ENCODE measurements around the gene CCL15.

The CCL15 gene

DNA sequence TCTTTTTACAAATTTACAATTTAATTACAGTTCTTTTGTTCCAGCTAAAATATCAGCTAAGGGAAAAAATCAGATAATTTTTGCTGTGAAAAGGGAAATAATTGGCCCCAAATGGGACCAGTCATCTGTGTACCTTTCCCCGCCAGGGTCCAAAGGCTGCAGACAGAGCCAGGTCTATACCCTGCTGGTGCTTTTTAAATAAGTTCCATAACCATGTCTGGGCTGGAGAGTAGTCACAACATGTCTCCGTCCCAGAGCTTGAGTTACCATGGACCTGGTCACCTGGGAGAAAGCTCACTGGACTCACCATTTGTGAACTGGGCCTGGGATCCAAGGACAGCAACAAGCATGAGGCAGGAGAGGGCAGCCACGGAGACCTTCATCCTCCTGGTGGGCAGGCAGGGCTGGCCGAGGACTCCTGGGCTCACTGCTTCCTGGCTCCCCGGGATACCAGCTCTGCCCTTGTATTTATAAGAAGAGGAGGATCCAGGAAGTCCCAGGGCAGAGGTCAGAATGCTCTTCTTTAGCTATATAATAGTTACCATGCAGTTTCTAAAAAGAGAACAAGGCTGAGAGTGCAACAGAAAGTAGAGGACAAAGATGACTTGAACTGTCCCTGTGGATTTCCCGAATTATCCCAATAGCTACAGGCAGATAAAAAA, at the start of gene CCL15:
Gene CCL15, minus strand, starts transcription at position 444 of the 662 bp plus-strand sequence. Its CDS starts 61 bp downstream, at position 383.
- H3K4me3 ChIP-seq (ENCODE audit: low read depth, low read length), result no peak within 1 kb of the TSS
- no peak for DNase-seq (ENCODE audit: low read depth)
- TF ChIP-seq CTCF (IDR thresholded peaks at IDR 0.05; ENCODE audit: insufficient read depth, low read depth, low read length, missing control alignments), result no peak

- no peak for TF ChIP-seq CTCF (IDR thresholded peaks at IDR 0.05; ENCODE audit: insufficient read depth, low read depth, low read length, missing control alignments)
- H3K4me3 ChIP-seq (ENCODE audit: low read depth, low read length), result no peak overlapping the region
- DNase-seq (ENCODE audit: low read depth), result no peak
These were observed 48.3 kb upstream of the CCL15 start for GRCh38 chr17:36049643-36050042.

- no peak for TF ChIP-seq CTCF (IDR thresholded peaks at IDR 0.05; ENCODE audit: insufficient read depth, low read depth, low read length, missing control alignments)
These were observed 46.7 kb upstream of the CCL15 start for GRCh38 chr17:36048066-36048465.

DNA sequence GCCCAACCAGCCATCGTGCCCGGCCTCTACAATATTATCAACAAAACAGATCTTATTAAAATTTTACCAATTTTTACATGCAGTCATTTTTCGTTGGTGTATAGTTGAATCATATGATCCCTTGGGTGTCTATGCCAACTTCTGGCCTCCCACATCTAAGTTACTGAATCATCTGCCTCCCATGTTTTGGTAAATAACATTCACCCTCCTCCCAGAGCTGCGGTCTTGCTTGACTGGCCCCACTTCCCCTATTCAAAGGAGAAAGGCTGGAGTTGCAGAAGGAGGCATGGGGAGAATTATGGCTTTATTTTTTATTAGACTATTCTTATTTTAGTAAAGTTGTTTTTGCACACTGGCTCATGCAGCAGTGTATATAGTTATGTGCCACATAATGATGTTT, 34.9 kb upstream of the CCL15 start:
- no peak overlapping the region for H3K4me3 ChIP-seq (ENCODE audit: low read depth, low read length)
- no peak for DNase-seq (ENCODE audit: low read depth)
- no peak for TF ChIP-seq CTCF (IDR thresholded peaks at IDR 0.05; ENCODE audit: insufficient read depth, low read depth, low read length, missing control alignments)

More at GRCh38 chr17:36048066-36048465, 46.7 kb upstream of the CCL15 start:
- DNase-seq (ENCODE audit: low read depth), result no peak
- no peak overlapping the region for H3K4me3 ChIP-seq (ENCODE audit: low read depth, low read length)

DNA sequence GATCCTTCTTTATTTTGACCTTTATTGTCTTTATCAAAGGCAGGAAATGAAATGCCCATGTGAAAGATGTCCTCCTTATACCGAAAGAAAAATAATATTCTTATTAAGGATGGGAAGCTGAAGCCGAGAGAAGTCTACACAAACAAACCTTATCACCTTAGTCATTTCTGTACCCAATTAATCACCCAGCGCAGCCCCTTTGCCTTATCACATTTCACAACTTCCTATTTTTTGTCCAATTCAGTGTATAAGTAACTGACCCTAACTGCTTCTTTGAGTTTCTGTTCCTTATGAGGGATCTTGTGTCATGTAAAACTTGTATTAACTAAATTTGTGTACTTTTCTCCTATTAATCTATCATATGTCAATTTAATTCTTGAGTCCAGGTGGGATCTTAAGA, 32.8 kb upstream of the CCL15 start:
- no peak overlapping the region for H3K4me3 ChIP-seq (ENCODE audit: low read depth, low read length)
- peak; percentile 7 for DNase-seq (ENCODE audit: low read depth)
- TF ChIP-seq CTCF (IDR thresholded peaks at IDR 0.05; ENCODE audit: insufficient read depth, low read depth, low read length, missing control alignments), result no peak

GRCh38 chr17:36030956-36031355, 29.6 kb upstream of the CCL15 start:
- no peak overlapping the region for H3K4me3 ChIP-seq (ENCODE audit: low read depth, low read length)
- DNase-seq (ENCODE audit: low read depth), result no peak
- no peak for TF ChIP-seq CTCF (IDR thresholded peaks at IDR 0.05; ENCODE audit: insufficient read depth, low read depth, low read length, missing control alignments)

- no peak overlapping the region for H3K4me3 ChIP-seq (ENCODE audit: low read depth, low read length)
- no peak for TF ChIP-seq CTCF (IDR thresholded peaks at IDR 0.05; ENCODE audit: insufficient read depth, low read depth, low read length, missing control alignments)
- DNase-seq (ENCODE audit: low read depth), result no peak
These were observed 26.4 kb upstream of the CCL15 start for GRCh38 chr17:36027761-36028160.
